K562 (cell line): Measurements from ENCODE around the gene GIGYF1. TPM values are rescaled to one million over a fixed set of nuclear protein-coding genes. Genes with fewer than 3 reads are reported as not detected.

ENCODE experiments used
- CXXC5 ChIP-seq: fragments of 250-450 bp; sonication (Bioruptor Pico); IDR thresholded peaks from 2 replicates; pipeline ENCODE4 v1.8.0; 2022; ENCODE audit warnings: inconsistent platforms, mild to moderate bottlenecking, moderate library complexity
- ETV6 ChIP-seq, 3 experiments: fragments of 150-350 bp in 1 of 3; sonication (generic) in 1 of 3; formaldehyde crosslinking in 1 of 3; IDR thresholded peaks; 2 replicates each; pipeline versions ENCODE4 v1.6.1 to v1.8.0; 2014 to 2022; ENCODE audit warnings: borderline replicate concordance in 2 of 3, low read depth in 2 of 3, antibody characterized with exemption in 1 of 3, low read length in 1 of 3, mild to moderate bottlenecking in 1 of 3, missing genetic modification reagents in 1 of 3
- GABPA ChIP-seq: fragments of 200-800 bp; sonication (Bioruptor generic); conservative IDR thresholded peaks from 2 replicates; pipeline ENCODE4 v1.6.1; 2016; ENCODE audit warnings: low read depth, missing genetic modification characterization, missing compliant biosample characterization
- POLR2G ChIP-seq: fragments of 200-400 bp; formaldehyde crosslinking; IDR thresholded peaks from 2 replicates; pipeline ENCODE4 v1.6.1; 2017; ENCODE audit warnings: low read depth, mild to moderate bottlenecking, antibody characterized with exemption, low read length, moderate library complexity
- PRPF4 ChIP-seq: fragments of 200-400 bp; formaldehyde crosslinking; IDR thresholded peaks from one replicate; pipeline ENCODE4 v1.6.1; 2017; ENCODE audit warnings: low read length, low read depth, mild to moderate bottlenecking; ENCODE audit not compliant: insufficient read depth, poor library complexity, severe bottlenecking
- SAP30 ChIP-seq: fragments of 200-600 bp; sonication (generic); IDR thresholded peaks from 2 replicates; pipeline ENCODE4 v1.6.1; 2012; ENCODE audit warnings: borderline replicate concordance, low read depth, mild to moderate bottlenecking, moderate library complexity, low read length, control low read depth, inconsistent platforms; ENCODE audit not compliant: insufficient read depth, poor library complexity, severe bottlenecking
- XRCC5 ChIP-seq: fragments of 200-400 bp; formaldehyde crosslinking; IDR thresholded peaks from 2 replicates; pipeline ENCODE4 v1.6.1; 2017; ENCODE audit warnings: low read depth, mild to moderate bottlenecking, low read length
- ZBED1 ChIP-seq: IDR thresholded peaks from 2 replicates; pipeline ENCODE4 v1.6.1; 2014
- ZNF318 ChIP-seq, 2 experiments: fragments of 450-650 bp; IDR thresholded peaks; 2 replicates each; pipeline ENCODE4 v1.6.1; 2016; ENCODE audit warnings: mild to moderate bottlenecking in 2 of 2, borderline replicate concordance in 1 of 2, low read depth in 1 of 2, moderate library complexity in 1 of 2
- ZNF347 ChIP-seq: fragments of 450-650 bp; formaldehyde crosslinking; IDR thresholded peaks from 2 replicates; pipeline ENCODE4 v1.4.0; 2020; ENCODE audit warnings: low read depth, mild to moderate bottlenecking, moderate library complexity
- ZNF384 ChIP-seq: IDR thresholded peaks from 2 replicates; pipeline ENCODE4 v1.6.1; 2012; ENCODE audit warnings: low read depth, low read length, improper control_type of control experiment
- ZNF583 ChIP-seq: fragments of 250-450 bp; sonication (Bioruptor Pico); IDR thresholded peaks from 2 replicates; pipeline ENCODE4 v1.4.0; 2020
- polyA plus RNA-seq, 8 experiments: library from polyadenylated mRNA; depleted of rRNA in 4 of 8; stranded (reverse) in 5 of 8; unstranded in 3 of 8; fragments of >200 nt; fragmentation: Nextera tagmentation in 2 of 8; fragmentation: Illumina TruSeq in 1 of 8; extraction: Ambion mirVana in 2 of 8; extraction: Trizol in 1 of 8; gene quantifications; 2 replicates each; pipeline versions ENCODE4 v1.2.1 to v1.2.3, GENCODE V29; 2011 to 2014; ENCODE audit warnings: inconsistent platforms in 1 of 8, missing spikeins in 1 of 8
- total RNA-seq, 7 experiments: library from RNA; depleted of rRNA in 6 of 7; stranded (reverse); fragments of >200 nt in 6 of 7; fragmentation: Illumina TruSeq in 2 of 7; extraction: Trizol in 2 of 7; gene quantifications; 2 replicates each; pipeline versions ENCODE4 v1.2.1 to v1.2.3, GENCODE V29; 2011 to 2021; ENCODE audit warnings: low replicate concordance in 1 of 7
- TF ChIP-seq, protein P1 (sequence below): sonication (generic); formaldehyde crosslinking; IDR thresholded peaks from 2 replicates; pipeline ENCODE4 v1.8.0; 2022; ENCODE audit warnings: missing genetic modification reagents, mild to moderate bottlenecking, moderate library complexity, borderline replicate concordance
- TF ChIP-seq, protein P2 (sequence below): sonication (generic); formaldehyde crosslinking; IDR thresholded peaks from 2 replicates; pipeline ENCODE4 v1.8.1; 2023; ENCODE audit warnings: mild to moderate bottlenecking, missing genetic modification reagents

The GIGYF1 gene
- total and polyA plus RNA-seq, 9 of the 15 experiments (the other 6 are each of a cell fraction or from before 2014, with no cell fraction given), result 0.56 to 76.2 (median 16.8) TPM

- TF ChIP-seq ZNF318 (IDR thresholded peaks at IDR 0.05; ENCODE audit: borderline replicate concordance in 1 of 2, low read depth in 1 of 2), result no peak
- TF ChIP-seq POLR2G, result peak; percentile 72
- TF ChIP-seq, protein P1, sequence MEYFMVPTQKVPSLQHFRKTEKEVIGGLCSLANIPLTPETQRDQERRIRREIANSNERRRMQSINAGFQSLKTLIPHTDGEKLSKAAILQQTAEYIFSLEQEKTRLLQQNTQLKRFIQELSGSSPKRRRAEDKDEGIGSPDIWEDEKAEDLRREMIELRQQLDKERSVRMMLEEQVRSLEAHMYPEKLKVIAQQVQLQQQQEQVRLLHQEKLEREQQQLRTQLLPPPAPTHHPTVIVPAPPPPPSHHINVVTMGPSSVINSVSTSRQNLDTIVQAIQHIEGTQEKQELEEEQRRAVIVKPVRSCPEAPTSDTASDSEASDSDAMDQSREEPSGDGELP, result 0 out of 2 replicates have a peak, but pooled peaks have one; percentile 34
- TF ChIP-seq GABPA (tag), result peak; percentile 67
- TF ChIP-seq ZNF347 (CRISPR knock-in tag), result no peak
- TF ChIP-seq XRCC5, result no peak
- TF ChIP-seq, protein P2, sequence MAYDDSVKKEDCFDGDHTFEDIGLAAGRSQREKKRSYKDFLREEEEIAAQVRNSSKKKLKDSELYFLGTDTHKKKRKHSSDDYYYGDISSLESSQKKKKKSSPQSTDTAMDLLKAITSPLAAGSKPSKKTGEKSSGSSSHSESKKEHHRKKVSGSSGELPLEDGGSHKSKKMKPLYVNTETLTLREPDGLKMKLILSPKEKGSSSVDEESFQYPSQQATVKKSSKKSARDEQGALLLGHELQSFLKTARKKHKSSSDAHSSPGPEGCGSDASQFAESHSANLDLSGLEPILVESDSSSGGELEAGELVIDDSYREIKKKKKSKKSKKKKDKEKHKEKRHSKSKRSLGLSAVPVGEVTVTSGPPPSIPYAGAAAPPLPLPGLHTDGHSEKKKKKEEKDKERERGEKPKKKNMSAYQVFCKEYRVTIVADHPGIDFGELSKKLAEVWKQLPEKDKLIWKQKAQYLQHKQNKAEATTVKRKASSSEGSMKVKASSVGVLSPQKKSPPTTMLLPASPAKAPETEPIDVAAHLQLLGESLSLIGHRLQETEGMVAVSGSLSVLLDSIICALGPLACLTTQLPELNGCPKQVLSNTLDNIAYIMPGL (CRISPR knock-in tag), result no peak
- no peak for TF ChIP-seq PRPF4
- no peak for TF ChIP-seq SAP30
- TF ChIP-seq ZBED1, result no peak
- peak; percentile 6 for TF ChIP-seq CXXC5
- TF ChIP-seq ZNF384, result no peak
- 0 out of 2 replicates have a peak, but pooled peaks have one; percentile 48 for TF ChIP-seq ZNF583 (CRISPR knock-in tag)
- TF ChIP-seq ETV6 (IDR thresholded peaks at IDR 0.05; ENCODE audit: borderline replicate concordance in 1 of 2, low read depth in 2 of 2, low read length in 1 of 2), result no peak
- no peak for TF ChIP-seq ETV6 (CRISPR knock-in tag; IDR thresholded peaks at IDR 0.05; ENCODE audit: borderline replicate concordance)
Observed at GRCh38 chr7:100640517-100641440, 53.3 kb downstream of the GIGYF1 start (continued).
